ENCODE results near the gene ACR. TPM values are rescaled to one million over a fixed set of nuclear protein-coding genes. Genes with fewer than 3 reads are reported as not detected.

Gene ACR
- total RNA-seq, 1 experiment from 2014 or later, result 0.21 TPM

DNA sequence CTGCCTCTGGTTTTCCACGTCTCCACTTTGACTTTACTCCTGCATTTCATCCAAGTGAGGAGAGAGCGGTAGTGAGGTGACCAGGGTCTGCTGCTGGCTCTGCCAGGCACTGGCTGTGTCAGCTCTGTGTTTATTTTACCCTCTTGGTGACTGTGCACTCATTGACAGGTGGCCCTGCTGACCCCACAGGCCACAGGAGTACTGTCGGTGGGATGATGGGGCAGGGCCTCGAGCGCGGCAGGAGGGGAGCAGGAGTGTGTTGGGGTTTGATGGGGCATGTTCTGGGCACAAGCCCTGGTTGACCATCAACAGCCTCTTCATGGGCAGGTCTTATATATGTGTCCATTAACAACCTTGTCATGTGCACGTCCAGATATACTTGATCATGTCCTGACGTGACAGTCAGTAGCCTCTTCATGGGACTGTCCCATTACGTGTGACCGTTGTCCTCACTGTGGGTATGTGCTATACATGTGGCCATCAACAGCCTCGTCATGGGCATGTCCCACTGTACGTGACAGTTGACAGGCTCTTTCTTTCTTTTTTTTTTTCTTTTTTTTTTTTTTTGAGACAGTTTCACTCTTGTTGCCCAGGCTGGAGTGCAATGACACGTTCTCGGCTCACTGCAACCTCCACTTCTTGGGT, 31.4 kb upstream of the ACR start:
- in situ Hi-C loops (cut with HindIII; ENCODE audit: low pct_unique_long_range_greater_than_20kb, low sequenced_read_pairs) (no loop called here), intact Hi-C loops (cut with micrococcal nuclease; ENCODE audit: unreplicated experiment) (no loop called here)
- H3K4me1 ChIP-seq (ENCODE audit: control insufficient read depth, insufficient read depth, low read length), result no peaks in the 10 kb centered on the region
- TF ChIP-seq, protein P1, sequence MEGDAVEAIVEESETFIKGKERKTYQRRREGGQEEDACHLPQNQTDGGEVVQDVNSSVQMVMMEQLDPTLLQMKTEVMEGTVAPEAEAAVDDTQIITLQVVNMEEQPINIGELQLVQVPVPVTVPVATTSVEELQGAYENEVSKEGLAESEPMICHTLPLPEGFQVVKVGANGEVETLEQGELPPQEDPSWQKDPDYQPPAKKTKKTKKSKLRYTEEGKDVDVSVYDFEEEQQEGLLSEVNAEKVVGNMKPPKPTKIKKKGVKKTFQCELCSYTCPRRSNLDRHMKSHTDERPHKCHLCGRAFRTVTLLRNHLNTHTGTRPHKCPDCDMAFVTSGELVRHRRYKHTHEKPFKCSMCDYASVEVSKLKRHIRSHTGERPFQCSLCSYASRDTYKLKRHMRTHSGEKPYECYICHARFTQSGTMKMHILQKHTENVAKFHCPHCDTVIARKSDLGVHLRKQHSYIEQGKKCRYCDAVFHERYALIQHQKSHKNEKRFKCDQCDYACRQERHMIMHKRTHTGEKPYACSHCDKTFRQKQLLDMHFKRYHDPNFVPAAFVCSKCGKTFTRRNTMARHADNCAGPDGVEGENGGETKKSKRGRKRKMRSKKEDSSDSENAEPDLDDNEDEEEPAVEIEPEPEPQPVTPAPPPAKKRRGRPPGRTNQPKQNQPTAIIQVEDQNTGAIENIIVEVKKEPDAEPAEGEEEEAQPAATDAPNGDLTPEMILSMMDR (IDR thresholded peaks at IDR 0.05), result no peak
- H3K9me3 ChIP-seq (ENCODE audit: control insufficient read depth, insufficient read depth, low read depth, low read length), result no peaks in the 10 kb centered on the region
- no peak overlapping the region for H3K4me3 ChIP-seq (ENCODE audit: low read depth in 2 of 2, low read length in 2 of 2)
- ATAC-seq (no peak), DNase-seq (ENCODE audit: low read depth, low spot score) (no peak)
- ChIA-PET POLR2A (no interaction called here), CTCF (no interaction called here)
- H3K36me3 ChIP-seq (ENCODE audit: control insufficient read depth, insufficient read depth, low read length), result no peaks in the 10 kb centered on the region
- H3K27me3 ChIP-seq (ENCODE audit: control insufficient read depth, insufficient read depth, low read length), result no peaks in the 10 kb centered on the region
- BruUV-seq (replicated peaks), result no TSS peak
- H3K27ac ChIP-seq (ENCODE audit: low read length), result no peak overlapping the region

DNA sequence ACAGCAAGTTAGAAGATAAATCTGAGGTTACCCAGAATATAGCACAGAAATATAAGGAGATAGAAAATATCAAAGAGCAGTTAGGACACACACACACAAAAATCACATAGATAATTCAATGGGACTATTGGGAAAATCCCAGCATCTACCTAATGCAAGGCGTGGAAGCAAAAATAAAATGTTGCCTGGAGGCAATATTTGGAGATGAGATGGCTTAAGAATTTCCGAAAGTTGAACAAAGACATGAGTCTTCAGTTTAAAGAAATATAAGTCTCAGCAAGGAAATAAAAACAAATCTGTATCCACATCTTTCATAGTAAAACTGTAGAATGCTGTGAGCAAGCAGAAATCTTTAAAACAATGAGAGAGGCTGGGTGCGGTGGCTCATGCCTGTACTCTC, 29.5 kb upstream of the ACR start:
- Histone ChIP-seq H3K27me3 (ENCODE audit: control insufficient read depth, insufficient read depth, low read length) (no peaks in the 10 kb centered on the region), H3K36me3 (ENCODE audit: control insufficient read depth, insufficient read depth, low read length) (no peaks in the 10 kb centered on the region), H3K27ac (ENCODE audit: low read length) (no peak overlapping the region), H3K4me1 (ENCODE audit: control insufficient read depth, insufficient read depth, low read length) (no peaks in the 10 kb centered on the region), H3K4me3 (ENCODE audit: low read depth in 2 of 2, low read length in 2 of 2) (no peak overlapping the region), H3K9me3 (ENCODE audit: control insufficient read depth, insufficient read depth, low read depth, low read length) (no peaks in the 10 kb centered on the region)
- TF ChIP-seq TCF7L2 (IDR thresholded peaks at IDR 0.05; ENCODE audit: low read depth, low read length), result no peak
- TF ChIP-seq POLR2AphosphoS5 (IDR thresholded peaks at IDR 0.05; ENCODE audit: low read depth, low read length), result no peak
- TF ChIP-seq, protein P1 (IDR thresholded peaks at IDR 0.05), result no peak
- no peak for TF ChIP-seq SIN3A (IDR thresholded peaks at IDR 0.05; ENCODE audit: borderline replicate concordance, insufficient read depth, low read depth, low read length)
- TF ChIP-seq, protein P2, sequence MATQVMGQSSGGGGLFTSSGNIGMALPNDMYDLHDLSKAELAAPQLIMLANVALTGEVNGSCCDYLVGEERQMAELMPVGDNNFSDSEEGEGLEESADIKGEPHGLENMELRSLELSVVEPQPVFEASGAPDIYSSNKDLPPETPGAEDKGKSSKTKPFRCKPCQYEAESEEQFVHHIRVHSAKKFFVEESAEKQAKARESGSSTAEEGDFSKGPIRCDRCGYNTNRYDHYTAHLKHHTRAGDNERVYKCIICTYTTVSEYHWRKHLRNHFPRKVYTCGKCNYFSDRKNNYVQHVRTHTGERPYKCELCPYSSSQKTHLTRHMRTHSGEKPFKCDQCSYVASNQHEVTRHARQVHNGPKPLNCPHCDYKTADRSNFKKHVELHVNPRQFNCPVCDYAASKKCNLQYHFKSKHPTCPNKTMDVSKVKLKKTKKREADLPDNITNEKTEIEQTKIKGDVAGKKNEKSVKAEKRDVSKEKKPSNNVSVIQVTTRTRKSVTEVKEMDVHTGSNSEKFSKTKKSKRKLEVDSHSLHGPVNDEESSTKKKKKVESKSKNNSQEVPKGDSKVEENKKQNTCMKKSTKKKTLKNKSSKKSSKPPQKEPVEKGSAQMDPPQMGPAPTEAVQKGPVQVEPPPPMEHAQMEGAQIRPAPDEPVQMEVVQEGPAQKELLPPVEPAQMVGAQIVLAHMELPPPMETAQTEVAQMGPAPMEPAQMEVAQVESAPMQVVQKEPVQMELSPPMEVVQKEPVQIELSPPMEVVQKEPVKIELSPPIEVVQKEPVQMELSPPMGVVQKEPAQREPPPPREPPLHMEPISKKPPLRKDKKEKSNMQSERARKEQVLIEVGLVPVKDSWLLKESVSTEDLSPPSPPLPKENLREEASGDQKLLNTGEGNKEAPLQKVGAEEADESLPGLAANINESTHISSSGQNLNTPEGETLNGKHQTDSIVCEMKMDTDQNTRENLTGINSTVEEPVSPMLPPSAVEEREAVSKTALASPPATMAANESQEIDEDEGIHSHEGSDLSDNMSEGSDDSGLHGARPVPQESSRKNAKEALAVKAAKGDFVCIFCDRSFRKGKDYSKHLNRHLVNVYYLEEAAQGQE (IDR thresholded peaks at IDR 0.05; ENCODE audit: insufficient read depth in 1 of 2, low read depth in 2 of 2, low read length in 1 of 2), result no peak
- DNase-seq (ENCODE audit: low read depth, low spot score), result no peak
- ChIA-PET CTCF (no interaction called here), POLR2A (no interaction called here)
- intact Hi-C loops (cut with micrococcal nuclease; ENCODE audit: unreplicated experiment), result no loop called here
- in situ Hi-C loops (cut with HindIII; ENCODE audit: low pct_unique_long_range_greater_than_20kb, low sequenced_read_pairs), result no loop called here
- BruUV-seq (replicated peaks), result no TSS peak
- no peak for ATAC-seq

Measured in Panc1 (cell line).